CD1c-positive myeloid dendritic cell (primary cell): ENCODE data around the gene M1AP.

Experiments used
- DNase-seq: peaks from one replicate; pipeline ENCODE4 v3.0.0-alpha.2; 2016; ENCODE audit errors: extremely low spot score

Gene M1AP

GRCh38 chr2:74648009-74648443 lies at the start of gene M1AP:
Gene M1AP (minus strand): TSS chr2:74648330. CDS start chr2:74640275, 8,055 bp downstream.
- DNase-seq, result no peak

- DNase-seq, result no peak
These were observed 48.7 kb upstream of the M1AP start for GRCh38 chr2:74696829-74697228.

GRCh38 chr2:74695663-74696062 lies 47.5 kb upstream of the M1AP start:
- DNase-seq, result no peak

- DNase-seq, result peak; percentile 38
These were observed 46.2 kb upstream of the M1AP start for GRCh38 chr2:74694281-74694680.

GRCh38 chr2:74693668-74694067 lies 45.5 kb upstream of the M1AP start:
- DNase-seq, result peak; percentile 13

- DNase-seq, result peak; percentile 26
These were observed 45.1 kb upstream of the M1AP start for GRCh38 chr2:74693213-74693612.

GRCh38 chr2:74691929-74692328 lies 43.8 kb upstream of the M1AP start:
- DNase-seq, result no peak

GRCh38 chr2:74690571-74690970 lies 42.4 kb upstream of the M1AP start:
- peak; percentile 72 for DNase-seq

GRCh38 chr2:74689671-74690070 lies 41.5 kb upstream of the M1AP start:
- no peak for DNase-seq

- DNase-seq, result no peak
These were observed 40.8 kb upstream of the M1AP start for GRCh38 chr2:74688881-74689280.

- DNase-seq, result no peak
These were observed 37.3 kb upstream of the M1AP start for GRCh38 chr2:74685408-74685807.

- no peak for DNase-seq
These were observed 34.4 kb upstream of the M1AP start for GRCh38 chr2:74682501-74682900.

GRCh38 chr2:74679615-74680014 lies 31.5 kb upstream of the M1AP start:
- no peak for DNase-seq

- no peak for DNase-seq
These were observed 28.2 kb upstream of the M1AP start for GRCh38 chr2:74676331-74676730.

- no peak for DNase-seq
These were observed 27.0 kb upstream of the M1AP start for GRCh38 chr2:74675090-74675489.

- no peak for DNase-seq
These were observed 25.8 kb upstream of the M1AP start for GRCh38 chr2:74673826-74674528.

GRCh38 chr2:74671479-74671878 lies 23.3 kb upstream of the M1AP start:
- no peak for DNase-seq

GRCh38 chr2:74670263-74670662 lies 22.1 kb upstream of the M1AP start:
- no peak for DNase-seq

- DNase-seq, result no peak
These were observed 20.0 kb upstream of the M1AP start for GRCh38 chr2:74668087-74668486.

- DNase-seq, result no peak
These were observed 11.3 kb upstream of the M1AP start for GRCh38 chr2:74659462-74659861.

- DNase-seq, result no peak
These were observed 10.4 kb upstream of the M1AP start for GRCh38 chr2:74658516-74658915.

GRCh38 chr2:74655579-74655978 lies 7.4 kb upstream of the M1AP start:
- DNase-seq, result no peak

GRCh38 chr2:74653985-74654882 lies 6.1 kb upstream of the M1AP start, which contains the start of gene SEMA4F:
Gene SEMA4F (plus strand): TSS chr2:74654247. CDS start chr2:74654377, 130 bp downstream.
- DNase-seq, result peak; percentile 93
